Neural progenitor cell (in vitro differentiated cells): ENCODE results near the gene TSC2. TPM values are rescaled to one million over a fixed set of nuclear protein-coding genes. Genes with fewer than 3 reads are reported as not detected.
"Not testable (repeated sequence)": the region's sequence is repeated elsewhere in the genome, so short reads cannot be mapped to it uniquely, and the experiment has no call there.

ENCODE experiments used
- DNase-seq: peaks from one replicate; pipeline ENCODE4 v3.0.0-alpha.2; 2016; ENCODE audit warnings: low spot score
- H2AFZ ChIP-seq: fragments of 200-600 bp; sonication (generic); replicated peaks from 2 replicates; pipeline ENCODE4 v1.6.1; 2016; ENCODE audit warnings: antibody characterized with exemption
- H3F3A ChIP-seq: fragments of 200-600 bp; sonication (generic); 2 replicates; pipeline ENCODE4 v1.6.1; 2016; ENCODE audit warnings: antibody characterized with exemption, low read depth
- H3K27ac ChIP-seq: fragments of 200-600 bp; sonication (generic); 2 replicates; pipeline ENCODE4 v1.5.1; 2016; ENCODE audit warnings: mild to moderate bottlenecking
- H3K27me3 ChIP-seq: fragments of 200-600 bp; sonication (generic); 2 replicates; pipeline ENCODE4 v1.6.1; 2016; ENCODE audit warnings: mild to moderate bottlenecking, moderate library complexity
- H3K36me3 ChIP-seq: fragments of 200-600 bp; sonication (generic); 2 replicates; pipeline ENCODE4 v1.5.1; 2016
- H3K4me1 ChIP-seq: fragments of 200-600 bp; sonication (generic); 2 replicates; pipeline ENCODE4 v1.6.1; 2016; ENCODE audit warnings: mixed run types
- H3K4me2 ChIP-seq: fragments of 200-600 bp; sonication (generic); 2 replicates; pipeline ENCODE4 v1.6.1; 2016
- H3K4me3 ChIP-seq: fragments of 200-600 bp; sonication (generic); 2 replicates; pipeline ENCODE4 v1.5.1; 2016
- H3K79me2 ChIP-seq: fragments of 200-600 bp; sonication (generic); 2 replicates; pipeline ENCODE4 v1.6.1; 2016; ENCODE audit warnings: low read depth
- H3K9ac ChIP-seq: fragments of 200-600 bp; sonication (generic); 2 replicates; pipeline ENCODE4 v1.6.1; 2016
- H3K9me3 ChIP-seq: fragments of 200-600 bp; sonication (generic); 2 replicates; pipeline ENCODE4 v1.5.1; 2016; ENCODE audit warnings: low read depth
- H4K20me1 ChIP-seq: fragments of 200-600 bp; sonication (generic); 2 replicates; pipeline ENCODE4 v1.6.1; 2016; ENCODE audit warnings: low read depth
- H3K27ac Mint-ChIP-seq: 3 replicates; pipeline ENCODE4 v1.8.0; 2021; ENCODE audit warnings: mixed read lengths
- H3K27me3 Mint-ChIP-seq: 2 replicates; pipeline ENCODE4 v1.8.0; 2022; ENCODE audit warnings: low read depth, mild to moderate bottlenecking, inconsistent platforms, moderate library complexity, mixed read lengths; ENCODE audit not compliant: insufficient read depth
- H3K36me3 Mint-ChIP-seq: 3 replicates; pipeline ENCODE4 v1.8.0; 2021; ENCODE audit warnings: mixed read lengths
- H3K4me1 Mint-ChIP-seq: 3 replicates; pipeline ENCODE4 v1.8.0; 2021; ENCODE audit warnings: mixed read lengths
- H3K4me3 Mint-ChIP-seq: 3 replicates; pipeline ENCODE4 v1.8.0; 2021; ENCODE audit warnings: mild to moderate bottlenecking, moderate library complexity, mixed read lengths
- H3K9me3 Mint-ChIP-seq: 3 replicates; pipeline ENCODE4 v1.8.0; 2020; ENCODE audit warnings: mixed read lengths
- EZH2 ChIP-seq: fragments of 200-600 bp; sonication (generic); IDR thresholded peaks from 2 replicates; pipeline ENCODE4 v1.6.1; 2017; ENCODE audit warnings: antibody characterized with exemption, mild to moderate bottlenecking, moderate library complexity
- EZH2phosphoT487 ChIP-seq: fragments of 200-600 bp; sonication (generic); IDR thresholded peaks from 2 replicates; pipeline ENCODE4 v1.6.1; 2017; ENCODE audit warnings: antibody characterized with exemption
- total RNA-seq: library from RNA; depleted of rRNA; stranded (reverse); fragments of >200 nt; gene quantifications from 2 replicates; pipeline ENCODE4 v1.2.3, GENCODE V29; 2015; ENCODE audit warnings: low replicate concordance
- TF ChIP-seq, protein P1 (sequence below): fragments of 200-600 bp; sonication (generic); IDR thresholded peaks from 2 replicates; pipeline ENCODE4 v1.5.1; 2017; ENCODE audit warnings: antibody characterized with exemption, mild to moderate bottlenecking

Gene TSC2
- total RNA-seq, 1 donor from 2014 or later, result 55.1 TPM

DNA sequence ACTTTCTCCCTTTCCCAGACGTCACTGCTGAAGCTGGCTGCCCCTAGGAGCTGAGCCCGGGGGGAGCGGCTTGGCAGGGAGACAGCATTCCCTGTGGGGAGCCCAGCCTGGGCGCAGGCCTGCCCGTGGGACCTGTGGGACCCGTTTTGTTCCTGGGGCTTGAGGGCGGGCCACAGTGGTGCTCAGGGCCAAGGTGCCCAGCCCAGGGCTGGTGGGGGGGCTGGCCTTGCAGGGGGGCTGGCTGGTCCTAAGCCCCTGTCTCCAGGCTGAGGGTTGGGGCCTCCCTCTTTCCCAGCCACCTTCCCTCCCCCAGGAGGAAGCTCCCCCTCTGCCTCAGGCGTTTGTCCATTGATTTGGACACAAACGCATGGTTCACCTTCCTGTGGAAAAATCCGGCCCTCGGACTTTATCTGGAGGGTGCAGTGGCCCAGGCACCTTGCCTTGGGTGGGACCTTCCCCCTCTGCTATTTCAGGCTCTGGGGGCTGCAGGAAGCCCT is 16.7 kb upstream of the TSC2 start:
- no peaks in the 10 kb centered on the region for H3K79me2 ChIP-seq
- peaks cover 3% of the 10 kb centered on the region for H3F3A ChIP-seq
- peaks cover 27% of the 10 kb centered on the region for H3K27me3 ChIP-seq
- peaks cover 12% of the 10 kb centered on the region for H3K4me1 ChIP-seq
- peaks cover 8% of the 10 kb centered on the region for H3K4me1 Mint-ChIP-seq
- no peak overlapping the region for H3K4me2 ChIP-seq
- H3K9me3 Mint-ChIP-seq, result no peaks in the 10 kb centered on the region
- H3K36me3 Mint-ChIP-seq, result no peaks in the 10 kb centered on the region
- H3K9ac ChIP-seq, result no peak overlapping the region
- peaks cover 2% of the 10 kb centered on the region for H3K27me3 Mint-ChIP-seq
- no peaks in the 10 kb centered on the region for H3K9me3 ChIP-seq
- H3K27ac Mint-ChIP-seq, result no peak overlapping the region
- H3K36me3 ChIP-seq, result no peaks in the 10 kb centered on the region
- no peak overlapping the region for H3K4me3 ChIP-seq
- no peak for DNase-seq
- no peak overlapping the region for H3K4me3 Mint-ChIP-seq
- H2AFZ ChIP-seq, result no peak overlapping the region
- peaks cover 5% of the 10 kb centered on the region for H4K20me1 ChIP-seq
- TF ChIP-seq EZH2phosphoT487 (no peak), EZH2 (no peak)
- TF ChIP-seq, protein P1, sequence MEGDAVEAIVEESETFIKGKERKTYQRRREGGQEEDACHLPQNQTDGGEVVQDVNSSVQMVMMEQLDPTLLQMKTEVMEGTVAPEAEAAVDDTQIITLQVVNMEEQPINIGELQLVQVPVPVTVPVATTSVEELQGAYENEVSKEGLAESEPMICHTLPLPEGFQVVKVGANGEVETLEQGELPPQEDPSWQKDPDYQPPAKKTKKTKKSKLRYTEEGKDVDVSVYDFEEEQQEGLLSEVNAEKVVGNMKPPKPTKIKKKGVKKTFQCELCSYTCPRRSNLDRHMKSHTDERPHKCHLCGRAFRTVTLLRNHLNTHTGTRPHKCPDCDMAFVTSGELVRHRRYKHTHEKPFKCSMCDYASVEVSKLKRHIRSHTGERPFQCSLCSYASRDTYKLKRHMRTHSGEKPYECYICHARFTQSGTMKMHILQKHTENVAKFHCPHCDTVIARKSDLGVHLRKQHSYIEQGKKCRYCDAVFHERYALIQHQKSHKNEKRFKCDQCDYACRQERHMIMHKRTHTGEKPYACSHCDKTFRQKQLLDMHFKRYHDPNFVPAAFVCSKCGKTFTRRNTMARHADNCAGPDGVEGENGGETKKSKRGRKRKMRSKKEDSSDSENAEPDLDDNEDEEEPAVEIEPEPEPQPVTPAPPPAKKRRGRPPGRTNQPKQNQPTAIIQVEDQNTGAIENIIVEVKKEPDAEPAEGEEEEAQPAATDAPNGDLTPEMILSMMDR, result no peak
- H3K27ac ChIP-seq, result no peak overlapping the region

DNA sequence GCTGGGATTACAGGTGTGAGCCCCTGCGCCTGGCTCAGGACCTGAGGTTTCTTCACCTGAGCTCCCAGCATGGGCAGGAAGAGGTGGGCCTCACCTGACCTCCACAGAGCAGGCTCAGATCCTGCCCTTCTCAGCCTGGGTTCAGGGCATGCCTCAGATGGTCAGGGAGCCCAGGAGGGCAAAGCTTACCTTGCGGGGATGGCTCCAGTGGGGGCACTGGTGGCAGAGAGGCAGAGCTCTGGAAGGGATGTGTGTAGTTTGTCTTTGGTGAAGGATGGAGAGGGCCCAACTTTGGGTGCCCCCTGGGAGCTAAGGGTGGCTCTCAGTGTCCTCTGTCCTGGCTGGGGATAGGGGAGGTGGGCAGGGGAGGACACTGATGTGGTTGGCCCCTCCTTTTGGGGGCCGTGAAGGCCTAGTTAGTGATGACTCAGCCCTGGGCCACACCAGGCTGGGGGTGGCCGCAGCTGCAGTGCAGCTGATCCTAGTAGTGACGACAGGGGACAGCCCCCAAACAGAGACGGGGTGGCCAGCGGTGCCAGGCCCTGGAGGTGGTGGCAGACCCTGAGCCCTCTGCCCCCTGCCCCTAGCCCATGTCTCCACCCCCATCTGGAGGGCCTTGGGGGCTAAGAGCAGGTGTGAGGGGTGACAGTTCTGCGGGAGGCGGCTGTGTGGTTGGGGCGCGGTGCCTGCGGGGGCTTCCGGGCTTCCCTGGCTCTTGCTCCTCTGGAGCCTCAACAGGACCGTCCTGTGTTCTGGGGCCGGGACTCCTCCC is 15.3 kb upstream of the TSC2 start:
- no peaks in the 10 kb centered on the region for H3F3A ChIP-seq
- H3K27me3 ChIP-seq, result peaks cover 13% of the 10 kb centered on the region
- TF ChIP-seq EZH2 (no peak), EZH2phosphoT487 (no peak)
- no peak overlapping the region for H3K4me2 ChIP-seq
- H4K20me1 ChIP-seq, result peaks cover 5% of the 10 kb centered on the region
- no peaks in the 10 kb centered on the region for H3K9me3 ChIP-seq
- H3K4me3 ChIP-seq, result no peak overlapping the region
- Mint-ChIP-seq H3K9me3 (no peaks in the 10 kb centered on the region), H3K27me3 (peaks cover 4% of the 10 kb centered on the region), H3K4me3 (peak overlapping the region; percentile 22), H3K4me1 (peaks cover 6% of the 10 kb centered on the region), H3K27ac (no peak overlapping the region), H3K36me3 (no peaks in the 10 kb centered on the region)
- H3K36me3 ChIP-seq, result no peaks in the 10 kb centered on the region
- H3K27ac ChIP-seq, result no peak overlapping the region
- peaks cover 7% of the 10 kb centered on the region for H3K4me1 ChIP-seq
- no peak overlapping the region for H2AFZ ChIP-seq
- no peaks in the 10 kb centered on the region for H3K79me2 ChIP-seq
- H3K9ac ChIP-seq, result no peak overlapping the region
- DNase-seq, result no peak

DNA sequence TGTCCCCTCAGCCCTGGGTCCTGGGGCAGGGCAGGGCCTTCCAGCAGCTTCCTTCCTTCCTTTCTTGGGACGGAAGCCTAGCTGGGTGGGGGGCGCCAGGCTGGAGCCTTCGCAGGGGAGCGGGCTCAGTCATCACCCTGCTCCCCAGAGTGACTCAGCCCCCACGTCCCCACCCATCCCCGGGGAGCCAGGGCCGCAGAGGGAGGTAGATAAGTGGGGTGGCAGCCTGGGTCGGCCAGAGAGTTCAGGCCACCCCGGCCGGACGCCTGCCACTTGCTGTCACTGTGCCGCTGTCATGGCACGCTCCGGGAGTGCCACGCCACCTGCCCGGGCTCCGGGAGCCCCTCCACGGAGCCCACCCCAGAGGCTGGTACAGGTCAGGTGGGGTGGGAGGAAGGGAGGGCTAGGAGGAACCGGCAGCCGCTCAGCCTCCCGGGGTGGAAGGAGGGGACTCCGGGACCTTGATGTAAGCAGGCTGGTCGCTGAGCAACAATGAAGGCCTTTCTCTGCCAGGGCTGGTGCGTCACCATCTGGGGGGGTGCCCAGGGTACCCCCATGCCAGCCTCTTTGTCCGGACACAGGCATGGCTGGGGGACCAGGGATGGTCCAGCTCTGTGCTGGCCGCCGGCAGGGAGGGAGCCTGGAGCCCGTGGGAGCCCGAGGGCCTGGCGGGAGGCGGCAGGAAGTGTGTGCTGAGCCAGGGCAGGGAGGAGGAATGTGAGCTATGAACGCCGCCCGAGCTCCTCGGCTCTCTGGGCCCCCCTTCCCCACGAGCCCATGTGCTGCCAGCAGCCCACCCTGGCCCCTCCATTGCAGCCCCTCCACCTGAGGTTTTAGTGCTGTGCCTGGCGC is 14.5 kb upstream of the TSC2 start:
- Mint-ChIP-seq H3K27me3 (peaks cover 2% of the 10 kb centered on the region), H3K4me1 (peaks cover 4% of the 10 kb centered on the region), H3K4me3 (no peak overlapping the region), H3K27ac (no peak overlapping the region), H3K36me3 (no peaks in the 10 kb centered on the region), H3K9me3 (no peaks in the 10 kb centered on the region)
- Histone ChIP-seq H2AFZ (no peak overlapping the region), H3K4me2 (no peak overlapping the region), H4K20me1 (peaks cover 1% of the 10 kb centered on the region), H3K4me1 (peaks cover 6% of the 10 kb centered on the region), H3F3A (no peaks in the 10 kb centered on the region), H3K27ac (no peak overlapping the region), H3K9me3 (no peaks in the 10 kb centered on the region), H3K79me2 (no peaks in the 10 kb centered on the region), H3K4me3 (no peak overlapping the region), H3K36me3 (no peaks in the 10 kb centered on the region), H3K9ac (no peak overlapping the region), H3K27me3 (peaks cover 5% of the 10 kb centered on the region)
- DNase-seq, result peak; percentile 38
- TF ChIP-seq EZH2 (no peak), EZH2phosphoT487 (no peak)
- TF ChIP-seq, protein P1, result no peak

DNA sequence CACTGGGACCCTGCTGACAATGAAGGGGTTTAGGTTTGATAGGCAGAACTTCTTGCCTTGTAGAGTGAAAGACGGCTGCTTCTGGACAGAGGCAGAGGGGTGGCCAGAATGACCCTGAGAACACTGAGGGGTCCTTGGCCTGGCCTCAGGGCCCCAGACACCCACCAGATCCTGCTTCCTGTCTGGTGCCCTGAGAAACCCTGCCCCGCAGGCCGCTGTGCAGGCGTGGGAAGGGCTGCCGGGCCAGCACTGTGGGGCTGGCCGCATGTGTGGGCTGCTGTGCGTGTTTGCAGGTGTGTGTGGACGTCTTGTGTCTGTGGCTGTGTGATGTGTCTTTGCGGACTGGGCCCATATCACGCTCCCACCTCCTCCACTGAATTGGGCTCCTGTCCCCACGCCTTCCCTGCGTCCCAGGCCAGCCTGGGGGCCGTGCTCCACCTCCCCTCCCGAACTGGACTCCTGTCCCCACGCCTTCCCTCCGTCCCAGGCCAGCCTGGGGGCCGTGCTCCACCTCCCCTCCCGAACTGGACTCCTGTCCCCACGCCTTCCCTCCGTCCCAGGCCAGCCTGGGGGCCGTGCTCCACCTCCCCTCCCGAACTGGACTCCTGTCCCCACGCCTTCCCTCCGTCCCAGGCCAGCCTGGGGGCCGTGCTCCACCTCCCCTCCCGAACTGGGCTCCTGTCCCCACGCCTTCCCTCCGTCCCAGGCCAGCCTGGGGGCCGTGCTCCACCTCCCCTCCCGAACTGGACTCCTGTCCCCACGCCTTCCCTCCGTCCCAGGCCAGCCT is 13.7 kb upstream of the TSC2 start:
- H3K36me3 Mint-ChIP-seq, H3K27ac ChIP-seq, H3K4me2 ChIP-seq, H3K4me3 Mint-ChIP-seq, DNase-seq, H3F3A ChIP-seq, H3K79me2 ChIP-seq, H3K4me1 ChIP-seq, H3K36me3 ChIP-seq, H3K27me3 ChIP-seq, H3K4me3 ChIP-seq, H3K27me3 Mint-ChIP-seq, H3K9ac ChIP-seq, H3K9me3 ChIP-seq, H2AFZ ChIP-seq, H4K20me1 ChIP-seq, H3K27ac Mint-ChIP-seq, H3K4me1 Mint-ChIP-seq, H3K9me3 Mint-ChIP-seq: not testable (repeated sequence)
